HG03460 (cell line): ENCODE data around the gene GALR1.

Experiments used
- ATAC-seq: cut with Tn5 transposase; IDR thresholded peaks from one replicate; pipeline ENCODE4 v1.9.1; 2021; ENCODE audit not compliant: unreplicated experiment

Gene GALR1

DNA sequence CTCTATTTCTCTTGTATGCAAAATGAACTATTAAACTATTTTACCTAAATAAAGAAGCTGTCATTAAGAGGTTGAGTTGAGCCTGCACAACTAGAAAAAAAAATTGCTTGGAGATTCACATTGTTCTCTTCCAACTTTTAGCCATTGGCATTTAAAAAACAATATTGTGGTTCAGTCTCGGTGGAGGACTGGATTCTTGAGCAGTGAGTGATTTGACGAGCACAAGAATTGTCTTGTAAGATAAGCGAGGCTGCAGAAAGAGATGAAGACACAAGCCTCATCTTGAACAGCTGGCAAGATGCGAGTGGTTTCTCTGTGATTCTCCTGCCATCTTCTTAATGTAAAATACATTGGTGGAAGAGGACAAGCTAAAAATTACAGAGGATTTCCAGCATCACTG is 67.0 kb downstream of the GALR1 start:
- ATAC-seq = no peak

DNA sequence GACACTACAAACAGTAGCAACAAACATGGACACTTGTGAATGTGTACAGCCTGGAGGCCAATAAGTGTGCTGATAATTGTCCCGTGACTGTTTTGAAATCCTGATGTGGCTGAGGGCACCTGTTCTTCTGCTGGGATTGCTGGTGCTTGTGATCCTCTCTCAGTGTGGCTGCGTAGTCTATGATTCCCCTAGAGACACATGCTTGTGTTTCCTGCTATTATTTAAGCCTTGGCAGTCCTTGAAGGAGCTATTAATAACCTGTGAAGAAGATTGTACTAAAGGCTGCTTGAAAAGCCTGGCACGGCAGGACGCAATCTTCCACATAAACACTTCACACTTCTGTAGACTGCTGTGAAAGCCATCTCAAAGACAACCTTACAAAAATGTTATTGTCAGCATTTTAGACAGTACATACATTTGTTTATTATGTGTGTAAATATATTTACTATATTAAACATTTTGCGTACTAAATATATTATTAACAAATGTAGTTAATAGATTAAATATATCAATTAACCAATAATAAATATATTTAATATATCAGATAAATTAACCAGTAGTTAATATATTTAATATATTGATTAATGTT is 71.4 kb downstream of the GALR1 start:
- no peak for ATAC-seq

DNA sequence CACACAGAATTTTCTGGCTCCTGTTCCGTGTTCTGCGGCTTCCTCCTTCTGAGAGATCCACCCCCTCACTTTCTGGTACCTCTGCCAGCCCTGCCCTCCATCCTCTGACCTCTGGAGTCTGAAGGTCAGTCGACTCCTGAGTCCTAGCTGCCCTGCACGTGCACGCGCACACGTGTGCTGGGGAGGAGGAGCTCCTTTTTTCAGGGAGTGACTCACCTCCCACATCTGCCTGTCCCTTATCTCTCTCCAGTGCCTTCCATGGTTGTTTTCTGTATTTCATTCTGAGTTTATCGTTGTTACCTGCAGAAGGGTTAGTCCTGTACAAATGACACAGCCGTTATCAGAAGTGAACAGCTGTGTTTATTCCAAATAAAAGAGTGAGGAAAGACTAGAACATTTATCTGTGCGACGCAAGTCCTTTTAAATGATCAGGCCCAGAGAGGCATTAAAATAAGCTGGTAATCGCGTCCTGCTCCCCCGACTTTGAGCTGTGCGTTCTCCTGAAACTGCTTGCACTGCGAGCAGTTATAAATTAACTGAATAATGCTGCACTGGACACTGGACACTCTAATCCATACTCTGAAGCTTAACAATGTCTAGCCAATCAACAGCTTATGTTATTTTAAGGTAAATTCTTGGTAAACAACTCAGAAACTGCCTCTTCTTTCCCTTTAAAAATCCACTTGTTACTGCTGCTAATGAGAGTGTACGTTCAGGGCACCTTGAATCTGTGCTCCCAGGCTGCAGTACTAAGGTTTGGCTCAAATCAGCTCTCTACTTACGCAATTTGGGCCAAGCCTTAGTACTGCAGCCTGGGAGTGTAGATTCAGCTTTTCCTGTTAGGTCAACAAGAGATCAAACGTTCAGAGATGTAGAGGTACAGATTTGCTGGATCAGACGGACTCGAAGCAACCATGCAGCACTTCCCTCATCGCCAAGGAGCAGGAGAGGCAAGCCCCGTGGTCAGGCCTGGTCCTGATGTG is 72.5 kb downstream of the GALR1 start:
- ATAC-seq = no peak

DNA sequence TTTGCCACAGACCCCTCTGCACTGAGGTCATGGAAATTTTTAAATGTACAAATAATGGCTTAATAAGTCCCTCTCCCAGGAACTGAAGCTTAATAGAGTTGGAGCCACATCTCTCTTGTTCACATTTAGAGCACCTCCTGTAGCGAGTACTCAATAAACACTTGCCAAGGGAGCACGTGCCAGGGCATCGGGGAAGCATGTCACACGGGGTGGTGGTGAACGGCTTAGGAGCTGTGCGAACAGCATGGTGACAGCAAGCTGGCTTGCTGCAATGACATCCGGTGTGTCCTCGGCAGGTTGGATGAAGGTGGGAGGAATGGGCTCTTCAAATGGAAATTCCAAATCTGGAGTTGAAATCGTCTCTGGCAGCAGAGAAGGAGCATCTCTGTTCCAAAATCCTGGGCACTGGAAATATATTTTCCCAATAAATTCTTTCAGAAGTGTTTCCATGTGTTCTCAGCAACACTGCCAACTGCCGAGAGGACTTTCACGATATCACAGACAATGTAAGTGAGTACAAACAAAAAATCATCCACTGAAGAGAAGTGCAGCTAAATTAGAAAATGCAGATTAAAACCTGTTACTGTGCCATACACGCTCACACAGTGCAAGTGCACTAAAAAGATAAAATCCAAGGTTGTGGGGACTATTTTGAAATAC is 74.1 kb downstream of the GALR1 start:
- ATAC-seq = no peak
